VCaP (cell line): Measurements from ENCODE around the gene CCDC136.

Source experiments
- H3K27ac ChIP-seq: fragments of 450-650 bp; 2 replicates; pipeline ENCODE4 v1.5.1; 2017
- TF ChIP-seq, protein P1 (sequence below): fragments of 450-650 bp; conservative IDR thresholded peaks from 2 replicates; pipeline ENCODE4 v1.5.1; 2017; ENCODE audit warnings: mild to moderate bottlenecking, moderate library complexity

The CCDC136 gene

DNA sequence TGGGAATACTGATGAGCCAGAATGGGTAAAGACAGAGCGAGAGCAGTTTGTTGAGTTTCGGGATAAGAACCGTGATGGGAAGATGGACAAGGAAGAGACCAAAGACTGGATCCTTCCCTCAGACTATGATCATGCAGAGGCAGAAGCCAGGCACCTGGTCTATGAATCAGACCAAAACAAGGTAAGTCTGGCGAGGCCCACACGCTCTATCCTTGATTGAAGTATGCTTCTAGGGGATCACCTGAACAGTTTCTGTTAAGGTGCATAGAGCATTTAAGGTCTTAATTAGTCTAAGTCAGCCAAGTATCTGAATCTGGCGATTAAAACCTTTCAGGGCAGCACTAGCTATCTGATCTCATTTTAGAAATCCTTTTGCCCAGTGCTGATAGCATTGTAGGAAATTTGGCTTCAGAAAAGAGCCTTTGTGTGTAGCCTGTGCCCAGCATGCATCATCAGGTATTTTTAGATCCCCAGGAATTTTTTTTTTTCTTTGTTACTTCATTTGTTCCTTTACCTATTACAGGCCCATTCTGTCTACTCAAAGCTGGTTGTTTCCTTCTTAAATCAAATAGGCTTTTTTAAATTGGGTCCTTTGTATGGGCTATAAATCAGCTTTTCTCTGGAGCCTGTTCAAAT lies 24.2 kb upstream of the CCDC136 start:
- TF ChIP-seq, protein P1, sequence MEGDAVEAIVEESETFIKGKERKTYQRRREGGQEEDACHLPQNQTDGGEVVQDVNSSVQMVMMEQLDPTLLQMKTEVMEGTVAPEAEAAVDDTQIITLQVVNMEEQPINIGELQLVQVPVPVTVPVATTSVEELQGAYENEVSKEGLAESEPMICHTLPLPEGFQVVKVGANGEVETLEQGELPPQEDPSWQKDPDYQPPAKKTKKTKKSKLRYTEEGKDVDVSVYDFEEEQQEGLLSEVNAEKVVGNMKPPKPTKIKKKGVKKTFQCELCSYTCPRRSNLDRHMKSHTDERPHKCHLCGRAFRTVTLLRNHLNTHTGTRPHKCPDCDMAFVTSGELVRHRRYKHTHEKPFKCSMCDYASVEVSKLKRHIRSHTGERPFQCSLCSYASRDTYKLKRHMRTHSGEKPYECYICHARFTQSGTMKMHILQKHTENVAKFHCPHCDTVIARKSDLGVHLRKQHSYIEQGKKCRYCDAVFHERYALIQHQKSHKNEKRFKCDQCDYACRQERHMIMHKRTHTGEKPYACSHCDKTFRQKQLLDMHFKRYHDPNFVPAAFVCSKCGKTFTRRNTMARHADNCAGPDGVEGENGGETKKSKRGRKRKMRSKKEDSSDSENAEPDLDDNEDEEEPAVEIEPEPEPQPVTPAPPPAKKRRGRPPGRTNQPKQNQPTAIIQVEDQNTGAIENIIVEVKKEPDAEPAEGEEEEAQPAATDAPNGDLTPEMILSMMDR = no peak
- no peak overlapping the region for H3K27ac ChIP-seq

DNA sequence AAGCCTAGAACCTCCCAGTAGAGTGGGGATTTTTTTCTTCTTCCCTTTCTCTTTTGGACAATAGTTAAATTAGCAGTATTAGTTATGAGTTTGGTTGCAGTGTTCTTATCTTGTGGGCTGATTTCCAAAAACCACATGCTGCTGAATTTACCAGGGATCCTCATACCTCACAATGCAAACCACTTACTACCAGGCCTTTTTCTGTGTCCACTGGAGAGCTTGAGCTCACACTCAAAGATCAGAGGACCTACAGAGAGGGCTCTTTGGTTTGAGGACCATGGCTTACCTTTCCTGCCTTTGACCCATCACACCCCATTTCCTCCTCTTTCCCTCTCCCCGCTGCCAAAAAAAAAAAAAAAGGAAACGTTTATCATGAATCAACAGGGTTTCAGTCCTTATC lies 21.5 kb upstream of the CCDC136 start:
- no peak overlapping the region for H3K27ac ChIP-seq
- TF ChIP-seq, protein P1 = no peak

DNA sequence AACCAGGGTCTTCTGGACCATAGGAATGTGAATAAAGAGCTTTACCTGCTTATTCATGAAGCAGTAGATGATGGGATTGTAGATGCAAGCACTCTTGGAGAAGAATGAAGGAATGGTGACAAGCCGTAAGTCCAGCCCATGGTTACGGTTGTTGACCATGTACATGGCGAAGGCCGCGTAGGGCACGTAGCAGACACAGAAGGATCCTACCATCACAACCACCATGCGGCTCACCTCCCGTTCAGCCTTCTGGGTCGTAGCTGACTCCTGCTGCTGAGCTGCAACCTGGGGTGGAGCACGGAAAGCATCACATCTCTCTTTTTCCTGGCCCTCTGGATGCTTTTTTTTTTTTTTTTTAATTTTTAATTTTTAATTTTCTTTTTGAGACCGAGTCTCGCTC lies 18.2 kb upstream of the CCDC136 start:
- TF ChIP-seq, protein P1 = no peak

DNA sequence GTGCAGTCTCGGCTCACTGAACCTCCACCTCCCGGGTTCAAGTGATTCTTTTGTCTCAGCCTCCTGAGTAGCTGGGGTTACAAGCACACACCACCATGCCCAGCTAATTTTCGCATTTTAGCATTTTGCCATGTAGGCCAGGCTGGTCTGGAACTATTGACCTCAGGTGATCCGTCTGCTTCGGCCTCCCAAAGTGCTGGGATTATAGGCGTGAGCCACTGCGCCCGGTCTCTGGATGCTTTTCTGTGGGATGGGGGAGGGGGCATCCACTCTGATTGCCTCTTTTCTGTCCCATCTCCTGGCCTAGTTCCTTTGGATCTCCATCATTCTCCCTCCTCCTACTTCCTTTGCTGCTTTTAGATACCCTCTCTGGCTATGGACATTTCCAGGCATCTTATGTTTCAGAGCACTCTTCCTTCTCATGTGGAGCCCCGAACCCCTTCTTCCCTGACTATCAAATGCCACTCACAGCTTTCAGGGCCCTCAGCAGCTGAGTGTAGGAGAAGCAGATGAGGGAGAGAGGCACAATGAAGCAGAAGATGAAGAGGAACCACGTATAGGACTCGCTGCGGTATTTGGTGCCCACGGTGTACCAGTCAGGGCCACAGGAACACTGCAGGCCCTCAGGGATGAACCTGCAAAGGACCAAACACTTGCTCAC lies 17.6 kb upstream of the CCDC136 start:
- no peak overlapping the region for H3K27ac ChIP-seq
- TF ChIP-seq, protein P1 = no peak

More for the DNA sequence above, 18.2 kb upstream of the CCDC136 start:
- no peak overlapping the region for H3K27ac ChIP-seq

DNA sequence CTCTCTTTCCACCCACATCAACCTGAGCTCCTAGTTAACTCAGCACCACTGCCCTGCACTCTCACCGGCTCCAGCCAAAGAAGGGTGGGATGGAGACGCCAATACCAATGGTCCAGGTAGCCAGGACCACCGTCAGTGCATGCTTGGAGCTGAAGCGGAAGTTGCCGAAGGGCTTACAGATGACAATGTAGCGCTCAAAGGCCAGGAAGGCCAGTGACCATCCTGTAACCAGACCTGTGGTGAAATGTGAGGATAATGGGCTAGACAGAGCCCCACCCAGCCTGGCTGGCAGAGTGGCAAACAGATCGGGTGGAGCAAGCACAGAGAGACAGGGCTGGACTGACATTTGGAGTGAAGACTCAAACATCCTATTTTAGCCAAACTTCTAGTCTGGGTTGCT lies 16.8 kb upstream of the CCDC136 start:
- TF ChIP-seq, protein P1 = no peak
- no peak overlapping the region for H3K27ac ChIP-seq

DNA sequence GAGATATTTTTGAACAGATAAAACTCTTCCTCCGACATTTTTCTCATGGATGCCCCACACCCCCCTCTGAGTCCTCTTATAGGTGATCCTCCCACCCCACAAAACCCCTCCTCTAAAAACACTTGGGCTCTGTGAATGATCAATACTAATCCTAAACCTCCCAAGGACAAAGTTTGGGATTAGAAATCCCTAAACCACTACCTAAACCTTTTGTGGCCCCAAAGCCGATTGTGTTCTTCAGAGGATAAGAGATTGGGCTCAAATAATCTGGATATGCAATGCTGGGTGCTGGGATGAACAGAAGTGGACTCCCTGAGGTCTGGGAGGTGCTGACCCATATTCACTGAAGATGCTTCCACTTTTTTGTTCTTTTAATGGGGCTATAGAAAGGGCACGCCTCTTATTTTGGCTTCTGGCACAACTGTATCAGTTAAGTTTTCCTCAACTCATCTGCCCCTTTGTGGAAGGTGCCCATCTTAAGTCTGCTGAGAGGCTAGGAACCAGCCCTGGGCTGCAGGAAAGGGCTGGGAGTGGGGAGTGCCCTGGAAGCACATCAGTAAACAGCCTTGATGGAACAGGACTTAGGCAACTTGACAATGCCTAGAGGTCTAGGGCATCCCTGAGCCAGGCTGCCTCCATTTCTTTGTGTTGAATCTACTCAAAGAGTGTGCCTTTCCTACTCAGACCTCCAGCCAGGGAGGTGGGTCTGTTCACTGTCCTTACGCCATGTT lies 15.9 kb upstream of the CCDC136 start, which contains the start of gene OPN1SW:
OPN1SW (minus strand) TSS at position 51 of the 731 bp plus-strand sequence; CDS start at position 38, 13 bp downstream.
- TF ChIP-seq, protein P1 = no peak
- no peak within 1 kb of the TSS for H3K27ac ChIP-seq
